ENCODE data around the gene FAM13A.

DNA sequence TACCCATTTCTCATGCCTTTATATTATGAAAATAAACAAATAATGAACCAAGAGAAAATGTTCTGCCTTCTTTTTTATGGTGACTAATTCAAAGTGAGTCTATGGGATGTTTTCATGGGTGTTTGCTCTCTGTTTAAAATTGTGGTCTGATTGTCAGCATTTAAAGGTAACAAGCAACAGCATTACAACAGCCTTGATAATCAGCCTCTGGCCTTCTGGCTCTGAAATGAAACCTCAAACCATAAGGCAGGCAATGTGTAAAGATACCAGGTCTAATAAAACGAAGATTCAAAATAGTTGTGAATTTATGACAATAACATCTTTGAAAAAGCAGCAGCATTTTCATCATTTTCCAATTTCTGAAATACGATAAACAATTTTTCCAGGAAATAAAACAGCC, 63.7 kb downstream of the FAM13A start:
- TF ChIP-seq POLR2A (IDR thresholded peaks at IDR 0.05) (no peak), POLR2AphosphoS5 (IDR thresholded peaks at IDR 0.05) (no peak)
- TF ChIP-seq, protein P1, sequence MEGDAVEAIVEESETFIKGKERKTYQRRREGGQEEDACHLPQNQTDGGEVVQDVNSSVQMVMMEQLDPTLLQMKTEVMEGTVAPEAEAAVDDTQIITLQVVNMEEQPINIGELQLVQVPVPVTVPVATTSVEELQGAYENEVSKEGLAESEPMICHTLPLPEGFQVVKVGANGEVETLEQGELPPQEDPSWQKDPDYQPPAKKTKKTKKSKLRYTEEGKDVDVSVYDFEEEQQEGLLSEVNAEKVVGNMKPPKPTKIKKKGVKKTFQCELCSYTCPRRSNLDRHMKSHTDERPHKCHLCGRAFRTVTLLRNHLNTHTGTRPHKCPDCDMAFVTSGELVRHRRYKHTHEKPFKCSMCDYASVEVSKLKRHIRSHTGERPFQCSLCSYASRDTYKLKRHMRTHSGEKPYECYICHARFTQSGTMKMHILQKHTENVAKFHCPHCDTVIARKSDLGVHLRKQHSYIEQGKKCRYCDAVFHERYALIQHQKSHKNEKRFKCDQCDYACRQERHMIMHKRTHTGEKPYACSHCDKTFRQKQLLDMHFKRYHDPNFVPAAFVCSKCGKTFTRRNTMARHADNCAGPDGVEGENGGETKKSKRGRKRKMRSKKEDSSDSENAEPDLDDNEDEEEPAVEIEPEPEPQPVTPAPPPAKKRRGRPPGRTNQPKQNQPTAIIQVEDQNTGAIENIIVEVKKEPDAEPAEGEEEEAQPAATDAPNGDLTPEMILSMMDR (IDR thresholded peaks at IDR 0.05), result no peak

Measured in prostate gland (tissue), 2 donors.